ENCODE measurements around the gene PTPRT.

Gene PTPRT

GRCh38 chr20:43189554-43190331 is at the start of gene PTPRT:
PTPRT (minus strand) TSS chr20:43189906; CDS start chr20:43189733, 173 bp downstream.
- no peak for DNase-seq

GRCh38 chr20:43238833-43239232 is 49.1 kb upstream of the PTPRT start:
- peak; percentile 30 for DNase-seq

- no peak for DNase-seq
Measured at GRCh38 chr20:43238266-43238665, 48.6 kb upstream of the PTPRT start.

GRCh38 chr20:43237651-43238168 is 48.0 kb upstream of the PTPRT start:
- DNase-seq: no peak

GRCh38 chr20:43235998-43236397 is 46.3 kb upstream of the PTPRT start:
- DNase-seq: no peak

GRCh38 chr20:43231829-43232228 is 42.1 kb upstream of the PTPRT start:
- no peak for DNase-seq

GRCh38 chr20:43229696-43230095 is 40.0 kb upstream of the PTPRT start:
- no peak for DNase-seq

- no peak for DNase-seq
Measured at GRCh38 chr20:43220612-43221011, 30.9 kb upstream of the PTPRT start.

GRCh38 chr20:43210901-43211300 is 21.2 kb upstream of the PTPRT start:
- no peak for DNase-seq

GRCh38 chr20:43209831-43210230 is 20.1 kb upstream of the PTPRT start:
- DNase-seq: no peak

- DNase-seq: no peak
Measured at GRCh38 chr20:43205699-43206098, 16.0 kb upstream of the PTPRT start.

- no peak for DNase-seq
Measured at GRCh38 chr20:43202100-43202499, 12.4 kb upstream of the PTPRT start.

GRCh38 chr20:43198607-43199006 is 8.9 kb upstream of the PTPRT start:
- no peak for DNase-seq

GRCh38 chr20:43196243-43196642 is 6.5 kb upstream of the PTPRT start:
- DNase-seq: no peak

- no peak for DNase-seq
Measured at GRCh38 chr20:43194137-43194536, 4.4 kb upstream of the PTPRT start.

- DNase-seq: no peak
Measured at GRCh38 chr20:43193443-43193842, 3.7 kb upstream of the PTPRT start.

- DNase-seq: peak; percentile 69
Measured at GRCh38 chr20:43191946-43192863, 2.5 kb upstream of the PTPRT start.

GRCh38 chr20:43191143-43191542 is 1.4 kb upstream of the PTPRT start:
- DNase-seq: no peak

- DNase-seq: no peak
Measured at GRCh38 chr20:43190332-43190953, 737 bp upstream of the PTPRT start.

GRCh38 chr20:43188861-43189553 is 699 bp downstream of the PTPRT start:
- DNase-seq: no peak

GRCh38 chr20:43188234-43188653 is 1.5 kb downstream of the PTPRT start:
- DNase-seq: peak; percentile 22

GRCh38 chr20:43187476-43188233 is 2.1 kb downstream of the PTPRT start:
- peak; percentile 45 for DNase-seq
